ENCODE measurements around the gene COX20. TPM values are rescaled to one million over a fixed set of nuclear protein-coding genes. Genes with fewer than 3 reads are reported as not detected.

Gene COX20
- total RNA-seq, 1 donor from 2014 or later, result 68.8 TPM

DNA sequence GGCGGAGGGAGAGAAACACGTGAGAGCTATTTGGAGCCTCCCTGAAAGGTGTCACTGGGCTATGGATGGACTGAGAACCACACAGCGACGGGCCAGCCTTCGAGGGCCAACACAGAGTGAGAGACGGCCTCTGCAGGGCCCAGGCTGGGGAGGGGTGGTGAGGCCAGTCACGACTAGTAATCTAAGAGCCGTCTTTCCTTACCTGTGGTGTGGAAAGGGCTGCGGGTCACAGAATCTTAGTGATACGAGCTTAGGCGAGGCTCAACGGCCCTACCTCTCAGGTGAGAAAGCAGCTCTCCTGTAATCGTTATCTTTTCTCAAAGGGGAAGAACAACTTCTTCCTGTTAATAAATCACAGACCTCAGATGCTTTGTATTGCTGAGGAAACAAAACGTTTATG lies 33.4 kb upstream of the COX20 start:
- DNase-seq, result no peak
- intact Hi-C loops (cut with micrococcal nuclease), result loop anchor here (10.0 kb wide), 1 partner anchor 233 kb away; no protein-coding TSS in a partner anchor
- no peak overlapping the region for H3K27ac ChIP-seq (replicated peaks)
- H3K9me3 ChIP-seq (replicated peaks), result no peaks in the 10 kb centered on the region
- TF ChIP-seq, protein P1, sequence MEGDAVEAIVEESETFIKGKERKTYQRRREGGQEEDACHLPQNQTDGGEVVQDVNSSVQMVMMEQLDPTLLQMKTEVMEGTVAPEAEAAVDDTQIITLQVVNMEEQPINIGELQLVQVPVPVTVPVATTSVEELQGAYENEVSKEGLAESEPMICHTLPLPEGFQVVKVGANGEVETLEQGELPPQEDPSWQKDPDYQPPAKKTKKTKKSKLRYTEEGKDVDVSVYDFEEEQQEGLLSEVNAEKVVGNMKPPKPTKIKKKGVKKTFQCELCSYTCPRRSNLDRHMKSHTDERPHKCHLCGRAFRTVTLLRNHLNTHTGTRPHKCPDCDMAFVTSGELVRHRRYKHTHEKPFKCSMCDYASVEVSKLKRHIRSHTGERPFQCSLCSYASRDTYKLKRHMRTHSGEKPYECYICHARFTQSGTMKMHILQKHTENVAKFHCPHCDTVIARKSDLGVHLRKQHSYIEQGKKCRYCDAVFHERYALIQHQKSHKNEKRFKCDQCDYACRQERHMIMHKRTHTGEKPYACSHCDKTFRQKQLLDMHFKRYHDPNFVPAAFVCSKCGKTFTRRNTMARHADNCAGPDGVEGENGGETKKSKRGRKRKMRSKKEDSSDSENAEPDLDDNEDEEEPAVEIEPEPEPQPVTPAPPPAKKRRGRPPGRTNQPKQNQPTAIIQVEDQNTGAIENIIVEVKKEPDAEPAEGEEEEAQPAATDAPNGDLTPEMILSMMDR (IDR thresholded peaks at IDR 0.05; ENCODE audit: borderline replicate concordance), result no peak
- H3K4me3 ChIP-seq, result no peak overlapping the region
- no peaks in the 10 kb centered on the region for H3K36me3 ChIP-seq
- H3K4me1 ChIP-seq, result no peaks in the 10 kb centered on the region
- no peaks in the 10 kb centered on the region for H3K27me3 ChIP-seq (ENCODE audit: low read depth)

DNA sequence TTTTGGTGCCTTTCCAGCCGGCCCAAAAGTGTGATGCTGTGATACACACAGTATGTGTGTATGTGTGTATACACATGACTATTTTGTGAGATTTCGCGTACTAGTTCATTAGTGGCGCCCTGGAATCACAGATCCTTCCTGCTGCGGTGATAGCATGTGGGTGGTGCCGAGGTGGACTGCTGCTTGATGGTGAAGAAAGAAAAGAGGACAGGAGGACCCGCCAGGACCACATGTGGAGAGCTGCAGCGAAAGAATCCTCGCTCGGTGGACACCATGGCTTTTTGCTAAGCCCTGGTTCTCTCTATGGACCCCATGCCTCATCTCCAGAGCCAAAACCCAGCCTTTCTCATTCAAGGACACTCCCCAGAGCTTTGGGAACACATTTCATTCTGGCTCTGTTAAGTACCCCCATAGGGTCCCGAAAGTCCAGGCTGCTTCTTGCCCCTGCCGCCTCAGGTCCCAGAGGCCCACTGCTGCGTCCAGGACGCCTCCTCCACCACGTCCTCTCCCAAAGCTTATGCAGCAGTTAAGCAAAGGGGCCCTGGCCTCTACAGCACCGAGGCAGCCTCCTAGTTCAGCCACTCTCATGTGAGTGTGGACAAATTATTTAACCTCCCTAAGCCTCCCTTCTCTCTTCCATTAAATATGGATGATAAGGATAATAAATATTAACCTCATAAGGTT lies 32.8 kb upstream of the COX20 start:
- Histone ChIP-seq H3K27me3 (ENCODE audit: low read depth) (peaks cover 5% of the 10 kb centered on the region), H3K4me3 (no peak overlapping the region), H3K27ac (replicated peaks) (no peak overlapping the region), H3K4me1 (no peaks in the 10 kb centered on the region), H3K36me3 (no peaks in the 10 kb centered on the region), H3K9me3 (replicated peaks) (no peaks in the 10 kb centered on the region)
- TF ChIP-seq, protein P1 (IDR thresholded peaks at IDR 0.05; ENCODE audit: borderline replicate concordance), result no peak
- intact Hi-C loops (cut with micrococcal nuclease), result loop anchor here (10.0 kb wide), 1 partner anchor 232 kb away; no protein-coding TSS in a partner anchor
- DNase-seq, result no peak

DNA sequence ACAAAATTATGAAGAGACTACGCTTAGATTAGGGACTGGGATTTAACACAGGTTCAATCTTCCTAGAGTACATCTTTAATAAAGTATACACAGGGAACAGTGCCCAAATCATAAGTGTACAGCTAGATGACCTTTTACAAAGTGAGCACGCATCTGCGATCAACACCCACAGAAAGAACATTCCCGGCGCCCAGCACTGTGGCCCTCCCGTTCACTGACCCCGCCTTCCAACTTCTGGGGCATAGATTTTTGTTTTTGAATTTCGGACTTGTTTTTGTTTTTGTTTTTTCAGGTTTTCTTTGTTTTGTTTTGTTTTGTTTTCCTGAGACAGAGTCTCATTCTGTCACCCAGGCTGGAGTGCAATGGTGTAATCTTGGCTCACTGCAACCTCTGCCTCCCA lies 30.6 kb upstream of the COX20 start:
- H3K36me3 ChIP-seq, result no peaks in the 10 kb centered on the region
- TF ChIP-seq, protein P1 (IDR thresholded peaks at IDR 0.05; ENCODE audit: borderline replicate concordance), result no peak
- H3K4me3 ChIP-seq, result no peak overlapping the region
- no peak for DNase-seq
- peaks cover 5% of the 10 kb centered on the region for H3K27me3 ChIP-seq (ENCODE audit: low read depth)
- no peaks in the 10 kb centered on the region for H3K4me1 ChIP-seq
- intact Hi-C loops (cut with micrococcal nuclease), result loop anchor here (10.0 kb wide), 1 partner anchor 230 kb away; no protein-coding TSS in a partner anchor
- H3K9me3 ChIP-seq (replicated peaks), result no peaks in the 10 kb centered on the region
- no peak overlapping the region for H3K27ac ChIP-seq (replicated peaks)

DNA sequence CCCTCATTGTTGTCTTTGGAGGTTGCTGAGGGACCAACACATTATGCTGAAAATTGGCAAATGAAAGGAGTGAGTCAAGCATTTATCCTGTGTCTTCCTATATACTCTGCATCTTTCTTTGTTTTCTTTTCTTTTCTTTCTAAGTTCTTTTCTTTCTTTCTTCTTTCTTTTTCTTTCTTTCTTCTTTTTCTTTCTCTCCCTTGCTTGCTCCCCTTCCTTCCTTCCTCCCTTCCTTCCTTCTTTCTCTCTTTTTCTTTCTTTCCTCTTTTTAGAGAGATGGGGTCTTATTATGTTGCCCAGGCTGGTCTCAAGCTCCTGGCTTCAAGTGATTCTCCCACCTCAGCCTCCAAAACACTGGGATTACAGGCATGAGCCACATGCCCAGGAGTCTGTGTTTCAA lies 28.3 kb upstream of the COX20 start:
- H3K27me3 ChIP-seq (ENCODE audit: low read depth), result peaks cover 5% of the 10 kb centered on the region
- TF ChIP-seq, protein P1 (IDR thresholded peaks at IDR 0.05; ENCODE audit: borderline replicate concordance), result no peak
- intact Hi-C loops (cut with micrococcal nuclease), result loop anchor here (10.0 kb wide), 1 partner anchor 228 kb away; no protein-coding TSS in a partner anchor
- H3K27ac ChIP-seq (replicated peaks), result no peak overlapping the region
- no peak overlapping the region for H3K4me3 ChIP-seq
- no peaks in the 10 kb centered on the region for H3K36me3 ChIP-seq
- no peak for DNase-seq
- H3K9me3 ChIP-seq (replicated peaks), result no peaks in the 10 kb centered on the region
- H3K4me1 ChIP-seq, result no peaks in the 10 kb centered on the region

DNA sequence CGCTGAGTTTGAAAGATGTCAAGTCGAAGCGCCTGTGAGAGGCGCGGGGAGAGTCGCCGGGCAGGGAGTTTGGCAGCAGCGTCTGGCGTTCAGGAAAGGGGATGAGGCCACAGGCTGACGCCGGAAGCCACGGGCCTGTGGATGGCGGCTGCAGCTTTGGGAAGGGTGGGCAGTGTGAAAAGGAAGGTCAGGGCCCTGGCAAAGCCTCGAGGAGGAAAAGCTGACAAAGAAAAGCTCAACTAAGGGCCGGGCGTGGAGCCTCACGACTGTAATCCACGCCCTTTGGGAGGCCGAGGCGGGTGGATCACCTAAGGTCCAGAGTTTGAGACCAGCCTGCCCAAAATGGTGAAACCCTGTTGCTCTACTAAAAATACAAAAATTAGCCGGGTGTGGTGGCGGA lies 25.2 kb upstream of the COX20 start:
- TF ChIP-seq, protein P1 (IDR thresholded peaks at IDR 0.05; ENCODE audit: borderline replicate concordance), result no peak
- Histone ChIP-seq H3K36me3 (no peaks in the 10 kb centered on the region), H3K27ac (replicated peaks) (no peak overlapping the region), H3K9me3 (replicated peaks) (no peaks in the 10 kb centered on the region), H3K4me3 (no peak overlapping the region), H3K27me3 (ENCODE audit: low read depth) (peaks cover 19% of the 10 kb centered on the region), H3K4me1 (no peaks in the 10 kb centered on the region)
- DNase-seq, result no peak
- intact Hi-C loops (cut with micrococcal nuclease), result no loop called here

Measured in left ventricle myocardium inferior (tissue), 1 donor.